Measurements from ENCODE around the gene DNAJB4.
"Not testable (repeated sequence)": the region's sequence is repeated elsewhere in the genome, so short reads cannot be mapped to it uniquely, and the experiment has no call there.

Gene DNAJB4

GRCh38 chr1:77977989-77978292 lies 26.8 kb upstream of the DNAJB4 start:
- DNase-seq (ENCODE audit: low spot score) = no peak
- peak overlapping the region; percentile 98; the same call in 1 of the 2 replicates for H3K27ac ChIP-seq
- ChIA-PET CTCF (interaction anchor here (0.8 kb wide), 2 partner anchors 99 to 137 kb away, joined by 3 to 5 read pairs; no protein-coding TSS in a partner anchor), POLR2A (ENCODE audit: low non-redundant PET) (interaction anchor here (0.9 kb wide), 1 partner anchor 14 kb away, joined by 4 read pairs; no protein-coding TSS in a partner anchor)
- no peak for TF ChIP-seq CTCF (conservative IDR thresholded peaks at IDR 0.05; ENCODE audit: low read depth)

GRCh38 chr1:77978293-77978968 lies 26.3 kb upstream of the DNAJB4 start:
- no peak for TF ChIP-seq CTCF (conservative IDR thresholded peaks at IDR 0.05; ENCODE audit: low read depth)
- ChIA-PET CTCF (interaction anchor here (0.6 to 0.8 kb wide), 3 partner anchors 98 to 136 kb away, joined by 3 to 5 read pairs (median 3); no protein-coding TSS in a partner anchor), POLR2A (ENCODE audit: low non-redundant PET) (interaction anchor here (0.6 to 0.9 kb wide), 2 partner anchors 13 to 26 kb away, joined by 3 to 4 read pairs; no protein-coding TSS in a partner anchor)
- peak; percentile 67 for DNase-seq (ENCODE audit: low spot score)
- H3K27ac ChIP-seq = peak overlapping the region; percentile 98

GRCh38 chr1:77978969-77979876 lies 25.5 kb upstream of the DNAJB4 start, which contains the start of gene FUBP1:
FUBP1 (minus strand) TSS chr1:77979072; CDS start chr1:77979004, 68 bp downstream.
- CTCF ChIA-PET = interaction anchor here (0.6 kb wide), 1 partner anchor 135 kb away, joined by 3 read pairs; no protein-coding TSS in a partner anchor
- peak; percentile 85 for TF ChIP-seq CTCF (conservative IDR thresholded peaks at IDR 0.05; ENCODE audit: low read depth)
- POLR2A ChIA-PET (ENCODE audit: low non-redundant PET) = no interaction called here
- DNase-seq (ENCODE audit: low spot score) = peak; percentile 92
- peak within 1 kb of the TSS; percentile 98 for H3K27ac ChIP-seq

GRCh38 chr1:77983352-77983996 lies 21.3 kb upstream of the DNAJB4 start:
- POLR2A ChIA-PET (ENCODE audit: low non-redundant PET); DNase-seq (ENCODE audit: low spot score); H3K27ac ChIP-seq: not testable (repeated sequence)
- CTCF ChIA-PET = interaction anchor here (1.1 kb wide), 1 partner anchor 8 kb away, joined by 4 read pairs; no protein-coding TSS in a partner anchor

- H3K27ac ChIP-seq = no peak overlapping the region
- POLR2A ChIA-PET (ENCODE audit: low non-redundant PET) = no interaction called here
- no peak for DNase-seq (ENCODE audit: low spot score)
- CTCF ChIA-PET = no interaction called here
- TF ChIP-seq CTCF (conservative IDR thresholded peaks at IDR 0.05; ENCODE audit: low read depth) = no peak
Measured at GRCh38 chr1:77983997-77984355, 20.8 kb upstream of the DNAJB4 start.

- DNase-seq (ENCODE audit: low spot score) = no peak
- no peak overlapping the region for H3K27ac ChIP-seq
- ChIA-PET POLR2A (ENCODE audit: low non-redundant PET) (no interaction called here), CTCF (no interaction called here)
- TF ChIP-seq CTCF (conservative IDR thresholded peaks at IDR 0.05; ENCODE audit: low read depth) = no peak
Measured at GRCh38 chr1:77984629-77985028, 20.1 kb upstream of the DNAJB4 start.
